GM21526 (cell line): ENCODE data around the gene KITLG.
"Not testable (repeated sequence)": the region's sequence is repeated elsewhere in the genome, so short reads cannot be mapped to it uniquely, and the experiment has no call there.

Experiments used
- ATAC-seq: cut with Tn5 transposase; IDR thresholded peaks from one replicate; pipeline ENCODE4 v1.9.1; 2021; ENCODE audit warnings: moderate library complexity; ENCODE audit not compliant: unreplicated experiment, low FRiP score

The KITLG gene

GRCh38 chr12:88501972-88502938, 78.0 kb downstream of the KITLG start:
- no peak for ATAC-seq

DNA sequence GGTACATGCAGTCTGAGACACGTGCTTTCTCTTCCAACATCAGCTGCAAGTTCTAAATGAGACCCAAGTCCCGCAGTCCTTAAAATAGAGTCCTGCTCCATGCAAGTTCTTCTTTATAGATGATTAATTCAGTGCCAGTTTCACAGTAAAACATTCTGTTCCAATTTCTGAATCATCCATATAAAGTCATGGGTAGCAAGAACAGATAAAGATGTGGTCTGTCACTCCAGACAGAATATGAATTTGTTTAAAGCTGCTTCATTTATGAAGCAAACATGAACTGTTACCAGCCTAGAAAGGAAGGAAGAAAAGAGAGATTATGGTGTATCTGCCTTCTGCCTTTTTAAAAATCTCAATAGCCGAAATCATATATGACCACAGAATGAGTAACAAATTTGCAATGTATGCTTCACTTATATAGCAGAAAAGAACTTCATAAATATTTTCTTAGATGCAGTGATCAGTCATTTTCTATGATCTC, 83.3 kb downstream of the KITLG start:
- no peak for ATAC-seq

GRCh38 chr12:88496429-88496828, 83.8 kb downstream of the KITLG start:
- ATAC-seq: no peak

DNA sequence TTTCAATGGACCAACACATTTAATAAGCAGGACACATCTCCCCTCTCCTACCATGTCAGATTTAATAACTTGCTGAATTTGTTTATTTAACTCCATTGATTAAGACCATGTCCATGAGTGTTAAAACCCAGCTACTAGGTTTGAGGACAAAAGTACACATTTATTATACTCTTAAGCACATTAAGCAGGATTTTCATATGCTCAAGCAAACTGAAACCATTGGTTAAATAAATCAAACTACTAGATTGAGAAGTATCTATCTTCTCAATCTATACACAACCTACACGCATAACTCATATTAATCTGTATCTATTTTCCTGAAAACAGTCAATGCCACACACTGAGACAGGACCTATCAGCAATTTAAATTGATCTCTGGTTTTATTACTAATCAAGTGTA, 85.2 kb downstream of the KITLG start:
- no peak for ATAC-seq

DNA sequence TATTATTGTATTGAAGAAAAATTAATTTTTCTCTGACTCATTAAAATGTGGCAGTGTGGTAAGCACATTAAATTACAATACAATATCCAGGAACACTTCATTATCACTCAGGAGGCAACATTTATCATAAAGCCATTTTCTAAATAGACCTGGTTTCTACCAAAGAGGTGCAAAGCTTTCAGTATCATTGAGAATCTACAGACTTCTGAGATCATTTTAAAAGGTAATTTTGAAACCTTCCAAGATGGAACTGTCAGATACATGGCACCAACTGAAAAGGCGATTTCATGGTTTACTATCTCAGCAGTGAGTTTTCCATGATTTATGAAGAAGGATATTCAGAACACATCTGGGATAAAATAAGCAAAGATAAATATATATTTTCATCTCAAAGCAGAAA, 85.8 kb downstream of the KITLG start:
- ATAC-seq: no peak

GRCh38 chr12:88493636-88494035, 86.6 kb downstream of the KITLG start:
- ATAC-seq: no peak

- ATAC-seq: no peak
Measured at GRCh38 chr12:88490425-88490824, 89.8 kb downstream of the KITLG start.

GRCh38 chr12:88472775-88473174, 107.5 kb downstream of the KITLG start:
- ATAC-seq: no peak

DNA sequence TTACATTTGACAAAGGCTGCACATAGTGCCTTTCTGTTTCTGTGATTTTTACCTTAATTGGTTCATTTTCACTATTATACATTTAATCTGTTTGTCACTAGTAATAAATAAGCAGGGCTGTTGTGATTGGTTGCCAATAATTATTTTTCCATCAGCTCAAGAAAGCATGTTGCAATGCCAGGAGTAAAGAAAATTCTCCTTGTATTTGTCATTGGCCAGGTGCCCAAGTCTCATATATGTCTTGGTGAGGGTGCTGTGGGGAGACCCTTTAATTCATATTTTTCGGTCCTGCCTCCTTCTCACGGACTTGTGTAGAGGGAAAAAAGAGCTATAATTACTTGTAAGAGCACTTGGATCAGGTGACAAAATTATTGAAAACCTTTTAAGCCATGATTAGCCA, 108.0 kb downstream of the KITLG start:
- ATAC-seq: no peak

- no peak for ATAC-seq
Measured at GRCh38 chr12:88471331-88472045, 108.8 kb downstream of the KITLG start.

DNA sequence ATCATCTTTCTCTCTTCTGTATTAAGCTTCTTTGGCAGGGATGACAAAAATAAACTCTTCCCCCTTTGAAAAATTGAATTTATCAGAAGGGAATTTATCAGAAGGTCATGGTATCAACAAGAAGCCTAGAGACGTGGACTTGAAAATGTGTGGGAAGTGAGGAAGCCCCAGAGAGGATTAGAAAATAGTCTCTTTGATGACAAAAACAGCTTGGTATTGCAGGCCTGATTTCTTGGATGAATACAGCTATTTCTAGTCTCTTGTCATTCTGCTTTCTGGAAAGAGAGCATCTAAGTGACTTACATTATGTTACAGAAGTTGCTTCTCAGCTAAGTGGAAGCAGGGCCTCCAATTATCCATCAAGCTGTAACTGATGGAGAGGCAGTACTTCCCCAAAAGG, 111.1 kb downstream of the KITLG start:
- ATAC-seq: no peak

- no peak for ATAC-seq
Measured at GRCh38 chr12:88468581-88468980, 111.7 kb downstream of the KITLG start.

GRCh38 chr12:88466708-88467107, 113.6 kb downstream of the KITLG start:
- ATAC-seq: not testable (repeated sequence)

GRCh38 chr12:88458327-88458726, 121.9 kb downstream of the KITLG start:
- ATAC-seq: no peak

DNA sequence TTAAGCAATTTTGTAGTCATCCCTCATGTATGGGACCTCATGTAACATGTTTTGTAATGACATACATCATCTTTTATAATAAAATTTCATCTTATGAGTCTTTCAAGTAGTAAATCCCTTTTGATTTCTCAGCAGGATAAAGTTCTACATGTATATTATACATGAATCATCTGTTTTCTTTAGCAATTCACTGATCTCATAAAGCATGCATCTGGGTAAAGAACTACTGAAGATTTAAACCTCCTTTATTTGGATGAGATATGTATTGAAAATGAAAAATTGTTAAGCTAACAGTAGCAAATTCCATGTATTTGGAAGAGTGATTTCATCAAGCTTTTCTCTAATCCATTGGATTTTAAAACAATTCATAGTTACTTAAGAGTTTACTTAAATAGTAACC, 126.9 kb downstream of the KITLG start:
- no peak for ATAC-seq

DNA sequence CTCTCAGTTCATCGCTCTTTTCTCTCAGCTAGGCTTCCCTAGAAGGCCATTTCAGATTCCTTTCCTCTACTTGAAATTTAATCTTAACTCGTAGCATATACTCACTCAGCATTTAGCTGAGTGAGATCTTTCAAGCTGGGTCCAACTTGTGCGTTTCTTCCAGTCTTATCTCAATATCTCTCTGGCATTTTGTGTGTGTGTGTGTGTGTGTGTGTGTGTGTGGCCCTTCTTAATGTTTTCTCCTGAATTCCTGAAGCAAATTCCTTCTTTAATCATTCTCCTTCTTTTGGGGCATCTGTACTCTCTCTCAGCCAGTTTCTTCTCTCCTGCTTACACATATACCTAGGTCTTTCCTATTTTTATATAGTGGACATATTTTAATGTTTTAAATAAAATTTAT, 129.1 kb downstream of the KITLG start:
- no peak for ATAC-seq

DNA sequence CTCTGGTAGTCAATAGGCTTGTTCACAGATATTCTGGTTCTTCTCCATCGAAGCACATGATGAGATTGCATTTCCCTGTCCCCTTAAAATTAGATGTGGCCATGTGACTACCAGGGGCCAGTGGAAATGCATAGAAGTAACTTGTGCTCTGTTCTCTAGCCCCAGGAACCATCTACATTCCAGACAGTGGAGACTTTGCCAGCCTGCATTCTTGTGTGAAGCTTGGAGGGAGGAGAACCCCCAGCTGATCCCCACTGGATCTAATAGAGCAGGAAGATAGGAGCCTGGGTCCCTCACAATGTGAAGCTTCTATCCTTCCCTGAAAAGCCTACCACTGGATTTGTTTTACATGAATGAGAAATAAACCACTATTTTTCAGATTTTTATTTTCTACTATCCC, 130.1 kb downstream of the KITLG start:
- ATAC-seq: no peak

DNA sequence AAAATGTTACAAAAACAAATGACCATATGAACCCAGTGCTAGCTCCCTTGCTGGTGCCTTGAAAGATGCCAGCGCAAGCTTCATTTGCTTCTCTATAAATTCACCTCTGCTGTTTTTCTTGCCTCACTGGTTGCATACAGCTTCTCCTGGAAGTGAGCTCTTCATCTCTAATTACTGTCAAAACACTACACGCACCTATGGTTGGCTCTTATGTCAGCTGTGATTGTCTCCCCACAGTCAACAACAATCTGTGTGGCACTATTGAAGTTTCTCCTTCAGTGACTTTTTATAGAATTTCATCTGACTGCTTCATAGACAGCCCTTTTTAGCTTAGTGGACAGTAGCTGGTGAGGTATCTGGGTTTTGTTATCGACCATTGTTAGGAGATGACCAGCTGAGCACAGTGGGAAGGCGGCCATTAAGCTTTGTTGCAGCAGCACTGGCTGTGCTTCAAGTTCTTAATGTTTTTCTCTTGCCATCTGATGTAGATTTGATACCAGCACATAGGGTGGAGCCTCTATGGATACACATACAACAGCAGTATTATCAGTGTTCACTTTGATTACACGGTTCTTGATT, 131.8 kb downstream of the KITLG start:
- no peak for ATAC-seq

- no peak for ATAC-seq
Measured at GRCh38 chr12:88445705-88446394, 134.4 kb downstream of the KITLG start.

DNA sequence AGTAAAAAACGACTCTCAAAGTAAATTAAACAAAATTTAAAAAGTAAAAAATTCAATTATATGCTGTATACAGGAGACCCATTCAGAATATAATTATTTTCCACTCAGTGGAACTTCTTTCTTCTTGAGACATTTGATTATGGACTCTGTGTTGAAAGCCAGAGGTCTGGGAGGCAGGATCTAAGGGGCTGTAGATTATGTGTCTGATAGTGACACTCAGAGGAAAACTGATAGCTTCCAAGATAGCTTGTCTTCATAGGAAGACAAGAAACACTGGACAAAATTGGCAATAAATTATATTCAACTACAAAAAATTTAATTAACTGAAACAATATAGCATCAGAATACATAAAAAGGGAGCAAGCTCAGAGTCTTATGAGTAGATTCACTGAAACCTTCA, 135.8 kb downstream of the KITLG start:
- no peak for ATAC-seq
